Activated B cell treated with CpG ODN at 0.5 μM for 24 hours (primary cell): ENCODE data around the gene TANGO2. TPM values are rescaled to one million over a fixed set of nuclear protein-coding genes. Genes with fewer than 3 reads are reported as not detected.
A peak's percentile ranks its signal among the peaks of the same experiment; 100 is the strongest.

Experiments used
- ATAC-seq: fragments of 200-7000 bp; cut with Tn5 transposase; one replicate; pipeline ENCODE4 v1.10.0; 2021; ENCODE audit warnings: low read depth, mild to moderate bottlenecking, moderate library complexity
- CTCF ChIA-PET: fragments of 350-600 bp; sonication (Branson Sonifier 250); formaldehyde crosslinking; loops from one replicate; lab custom pipeline; 2021; ENCODE audit warnings: antibody characterized with exemption; lab: Charles Lee
- POLR2A ChIA-PET: fragments of 350-600 bp; sonication (Branson Sonifier 250); formaldehyde crosslinking; loops from one replicate; lab custom pipeline; 2021; ENCODE audit warnings: antibody characterized with exemption; lab: Charles Lee
- DNase-seq: peaks from one replicate; pipeline ENCODE4 v3.0.0; 2022
- H3K27ac Mint-ChIP-seq: one replicate; pipeline ENCODE4 v1.8.0; 2020; ENCODE audit warnings: mixed read lengths
- H3K27me3 Mint-ChIP-seq: one replicate; pipeline ENCODE4 v1.8.0; 2021; ENCODE audit warnings: mixed read lengths
- H3K36me3 Mint-ChIP-seq: one replicate; pipeline ENCODE4 v1.8.0; 2021; ENCODE audit warnings: low read depth, mixed read lengths
- H3K4me1 Mint-ChIP-seq: one replicate; pipeline ENCODE4 v1.8.0; 2021; ENCODE audit warnings: mixed read lengths
- H3K4me3 Mint-ChIP-seq: one replicate; pipeline ENCODE4 v1.8.0; 2020; ENCODE audit warnings: mild to moderate bottlenecking, mixed read lengths
- H3K9me3 Mint-ChIP-seq: one replicate; pipeline ENCODE4 v1.8.0; 2020; ENCODE audit warnings: mixed read lengths
- CTCF ChIP-seq: fragments of 200-600 bp; IDR thresholded peaks from one replicate; pipeline ENCODE4 v1.8.0; 2022; ENCODE audit warnings: antibody characterized with exemption, mild to moderate bottlenecking
- intact Hi-C: fragments of 100-400 bp; cut with micrococcal nuclease; formaldehyde crosslinking; loops from one replicate; pipeline ENCODE4 v1.15.1; 2024
- total RNA-seq: library from RNA; stranded (reverse); gene quantifications from 2 replicates; pipeline ENCODE4 v1.2.3, GENCODE V29; 2022

The TANGO2 gene
- total RNA-seq, 1 donor from 2014 or later: 47.2 TPM

GRCh38 chr22:20069331-20070042 is 48.6 kb downstream of the TANGO2 start:
- no peak for DNase-seq
- Mint-ChIP-seq H3K9me3 (no peaks in the 10 kb centered on the region), H3K36me3 (peaks cover 4% of the 10 kb centered on the region), H3K4me1 (no peaks in the 10 kb centered on the region), H3K27ac (no peak overlapping the region), H3K4me3 (no peak overlapping the region), H3K27me3 (no peaks in the 10 kb centered on the region)
- POLR2A ChIA-PET: no interaction called here
- intact Hi-C loops: no loop called here
- no peak for TF ChIP-seq CTCF
- ATAC-seq: no peak
- CTCF ChIA-PET: interaction anchor here (1.2 kb wide), 1 partner anchor 57 kb away, joined by 3 read pairs; no protein-coding TSS in a partner anchor

- DNase-seq (no peak), ATAC-seq (no peak)
- H3K36me3 Mint-ChIP-seq: no peaks in the 10 kb centered on the region
- H3K9me3 Mint-ChIP-seq: no peaks in the 10 kb centered on the region
- POLR2A ChIA-PET: no interaction called here
- no peak for TF ChIP-seq CTCF
- H3K4me1 Mint-ChIP-seq: no peaks in the 10 kb centered on the region
- H3K27ac Mint-ChIP-seq: no peak overlapping the region
- CTCF ChIA-PET: no interaction called here
- intact Hi-C loops: no loop called here
- H3K4me3 Mint-ChIP-seq: no peak overlapping the region
- no peaks in the 10 kb centered on the region for H3K27me3 Mint-ChIP-seq
Observed at GRCh38 chr22:20071524-20071972, 50.6 kb downstream of the TANGO2 start.

GRCh38 chr22:20076627-20077172 is 55.8 kb downstream of the TANGO2 start:
- ChIA-PET CTCF (no interaction called here), POLR2A (no interaction called here)
- Mint-ChIP-seq H3K27me3 (no peaks in the 10 kb centered on the region), H3K4me3 (no peak overlapping the region), H3K9me3 (no peaks in the 10 kb centered on the region), H3K4me1 (peaks cover 14% of the 10 kb centered on the region), H3K36me3 (no peaks in the 10 kb centered on the region), H3K27ac (no peak overlapping the region)
- ATAC-seq: no peak
- TF ChIP-seq CTCF: no peak
- DNase-seq: no peak
- intact Hi-C loops: no loop called here

GRCh38 chr22:20079745-20080444 is 59.0 kb downstream of the TANGO2 start, which contains the start of gene DGCR8:
TSS of gene DGCR8 (plus strand) at chr22:20080241. CDS start at chr22:20085964, 5,723 bp downstream.
- POLR2A ChIA-PET: no interaction called here
- TF ChIP-seq CTCF: no peak
- H3K9me3 Mint-ChIP-seq: no peaks in the 10 kb centered on the region
- peaks cover 32% of the 10 kb centered on the region for H3K4me1 Mint-ChIP-seq
- no peaks in the 10 kb centered on the region for H3K27me3 Mint-ChIP-seq
- peak within 1 kb of the TSS; percentile 80 for H3K27ac Mint-ChIP-seq
- DNase-seq (peak; percentile 83), ATAC-seq (peak; percentile 97)
- H3K4me3 Mint-ChIP-seq: peak within 1 kb of the TSS; percentile 90
- intact Hi-C loops: loop anchor here (1.0 to 2.0 kb wide), 3 partner anchors 37 to 59 kb away; partner anchors contain the start of genes TANGO2, TRMT2A and ZDHHC8
- CTCF ChIA-PET: no interaction called here
- H3K36me3 Mint-ChIP-seq: no peaks in the 10 kb centered on the region

GRCh38 chr22:20080445-20080775 is 59.5 kb downstream of the TANGO2 start:
- Mint-ChIP-seq H3K27me3 (no peaks in the 10 kb centered on the region), H3K36me3 (peaks cover 1% of the 10 kb centered on the region), H3K4me3 (peak overlapping the region; percentile 83), H3K4me1 (peaks cover 32% of the 10 kb centered on the region), H3K27ac (peak overlapping the region; percentile 66), H3K9me3 (no peaks in the 10 kb centered on the region)
- DNase-seq (peak; percentile 77), ATAC-seq (peak; percentile 71)
- intact Hi-C loops: loop anchor here (1.0 to 2.0 kb wide), 3 partner anchors 37 to 60 kb away; partner anchors contain the start of genes TANGO2, TRMT2A and ZDHHC8
- CTCF ChIA-PET: no interaction called here
- POLR2A ChIA-PET: no interaction called here
- TF ChIP-seq CTCF: no peak
